HEK293 (cell line): ENCODE results near the gene VWA3B.

Experiments
- HIC1 ChIP-seq: fragments of 450-650 bp; formaldehyde crosslinking; IDR thresholded peaks from 2 replicates; pipeline ENCODE4 v1.5.1; 2016; ENCODE audit warnings: missing biosample characterization, missing genetic modification characterization
- HOXC10 ChIP-seq: sonication (generic); formaldehyde crosslinking; IDR thresholded peaks from 2 replicates; pipeline ENCODE4 v1.8.1; 2023; ENCODE audit warnings: mild to moderate bottlenecking, missing genetic modification reagents
- ZFP69B ChIP-seq: fragments of 450-650 bp; formaldehyde crosslinking; IDR thresholded peaks from 2 replicates; pipeline ENCODE4 v1.5.1; 2016; ENCODE audit warnings: missing biosample characterization, missing genetic modification characterization
- ZNF248 ChIP-seq: fragments of 450-650 bp; formaldehyde crosslinking; IDR thresholded peaks from 2 replicates; pipeline ENCODE4 v1.5.1; 2017; ENCODE audit warnings: missing biosample characterization, missing genetic modification characterization
- TF ChIP-seq, protein P1 (sequence below): IDR thresholded peaks from 2 replicates; pipeline ENCODE4 v1.6.1; 2011; ENCODE audit warnings: mild to moderate bottlenecking, low read depth, low read length, borderline replicate concordance

Gene VWA3B

DNA sequence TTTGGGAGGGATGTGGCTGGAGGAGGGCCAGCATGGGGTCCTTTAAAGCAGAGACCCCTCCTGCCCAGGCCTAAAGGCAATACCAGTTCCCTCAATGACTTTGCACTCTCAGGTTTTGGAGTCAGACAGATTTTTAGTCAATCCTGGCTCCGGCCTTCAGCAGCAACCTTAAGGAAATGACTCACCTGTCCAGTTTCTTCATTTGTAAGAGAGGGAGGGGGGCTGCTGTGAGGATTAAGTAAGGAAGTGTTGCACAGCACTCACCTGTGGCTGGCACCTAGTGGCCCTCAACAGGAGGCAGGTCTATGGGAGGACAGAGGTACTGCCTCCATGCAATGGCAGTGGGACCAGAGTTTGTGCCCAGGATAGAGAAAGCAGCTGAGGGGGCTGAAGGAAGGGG, 273.0 kb downstream of the VWA3B start (continued):
- no peak for TF ChIP-seq HIC1 (tag by site-specific recombination)
- TF ChIP-seq ZFP69B (tag by site-specific recombination), result no peak
- no peak for TF ChIP-seq HOXC10
- TF ChIP-seq ZNF248, result no peak
- TF ChIP-seq, protein P1, sequence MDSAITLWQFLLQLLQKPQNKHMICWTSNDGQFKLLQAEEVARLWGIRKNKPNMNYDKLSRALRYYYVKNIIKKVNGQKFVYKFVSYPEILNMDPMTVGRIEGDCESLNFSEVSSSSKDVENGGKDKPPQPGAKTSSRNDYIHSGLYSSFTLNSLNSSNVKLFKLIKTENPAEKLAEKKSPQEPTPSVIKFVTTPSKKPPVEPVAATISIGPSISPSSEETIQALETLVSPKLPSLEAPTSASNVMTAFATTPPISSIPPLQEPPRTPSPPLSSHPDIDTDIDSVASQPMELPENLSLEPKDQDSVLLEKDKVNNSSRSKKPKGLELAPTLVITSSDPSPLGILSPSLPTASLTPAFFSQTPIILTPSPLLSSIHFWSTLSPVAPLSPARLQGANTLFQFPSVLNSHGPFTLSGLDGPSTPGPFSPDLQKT, result no peak
